Motor neuron (in vitro differentiated cells): ENCODE results near the gene CAMTA1. TPM values are rescaled to one million over a fixed set of nuclear protein-coding genes. Genes with fewer than 3 reads are reported as not detected.

Experiments used
- ATAC-seq, 8 experiments: fragments of 200-7000 bp; cut with Tn5 transposase; replicated peaks in 6 of 8; 2 replicates each; pipeline ENCODE4 v1.8.0; 2021; ENCODE audit warnings: mild to moderate bottlenecking in 8 of 8, moderate library complexity in 8 of 8
- H3K27ac ChIP-seq, 2 donors: fragments of 250-450 bp; sonication (Bioruptor Pico); 2 replicates each; pipeline ENCODE4 v1.9.0; 2021; ENCODE audit warnings: antibody characterized with exemption in 2 of 2, mild to moderate bottlenecking in 2 of 2, moderate library complexity in 1 of 2
- H3K4me1 ChIP-seq, 2 donors: fragments of 250-450 bp; sonication (Bioruptor Pico); replicated peaks in 1 of 2; 2 replicates each; pipeline ENCODE4 v1.6.1; 2021; ENCODE audit warnings: antibody characterized with exemption in 2 of 2, mild to moderate bottlenecking in 2 of 2, moderate library complexity in 1 of 2
- H3K4me3 ChIP-seq, 5 donors: fragments of 250-450 bp; sonication (Bioruptor Pico); 2 replicates each; pipeline ENCODE4 v1.9.0; 2021; ENCODE audit warnings: antibody characterized with exemption in 5 of 5, mild to moderate bottlenecking in 5 of 5, moderate library complexity in 4 of 5
- WGBS, 10 experiments: fragments of 450-650 bp; shearing (Covaris generic); methylation state at CpG; one replicate each; pipeline ENCODE4 v1.0.0; 2022; 5-methylcytosine and 5-hydroxymethylcytosine counted together
- in situ Hi-C, 9 experiments: fragments of 400-800 bp; cut with MboI; loops; one replicate each; pipeline ENCODE4 v1.15.0; 2021; ENCODE audit warnings: low sequenced_read_pairs in 9 of 9, low pct_unique_long_range_greater_than_20kb in 2 of 9; ENCODE audit not compliant: unreplicated experiment in 9 of 9
- total RNA-seq, 8 experiments: library from RNA; unstranded; fragments of 300-600 nt; gene quantifications; 2 replicates each; pipeline versions ENCODE4 v1.2.3 to v1.2.4, GENCODE V29; 2022

Gene CAMTA1
- total RNA-seq, 8 experiments from 2014 or later = 38.5 to 145 (median 77.6) TPM

GRCh38 chr1:7399514-7400125 is 614.4 kb downstream of the CAMTA1 start:
- WGBS, 10 experiments = 11 to 100% (median 68%) methylated on average over 1 of the region's 1 CpG; no CpG with 5 or more reads in 2 of the 10 experiments
- no peak for ATAC-seq
- in situ Hi-C loops = loop anchor here in 2 of 9 experiments (25.0 kb wide), 3 partner anchors 88 to 238 kb away; no protein-coding TSS in a partner anchor
- H3K4me3 ChIP-seq = no peak overlapping the region
- peaks cover 0 to 6% of the 10 kb centered on the region in 2 donors for H3K4me1 ChIP-seq
- H3K27ac ChIP-seq = no peak overlapping the region

- peaks cover 0 to 6% of the 10 kb centered on the region in 2 donors for H3K4me1 ChIP-seq
- WGBS, 10 experiments = 0 to 100% (median 82%) methylated on average over 1 of the region's 1 CpG; no CpG with 5 or more reads in 2 of the 10 experiments
- no peak overlapping the region for H3K4me3 ChIP-seq
- ATAC-seq = no peak
- H3K27ac ChIP-seq = no peak overlapping the region
- in situ Hi-C loops = no loop called here
Measured at GRCh38 chr1:7400566-7400965, 615.3 kb downstream of the CAMTA1 start.

GRCh38 chr1:7401814-7402547 is 616.7 kb downstream of the CAMTA1 start:
- Histone ChIP-seq H3K4me1 (peaks cover 0 to 6% of the 10 kb centered on the region in 2 donors), H3K27ac (no peak overlapping the region), H3K4me3 (no peak overlapping the region)
- in situ Hi-C loops = no loop called here
- 0 to 100% (median 78%) methylated on average over 1 to 4 of the region's 4 CpGs; no CpG with 5 or more reads in 2 of the 10 experiments for WGBS, 10 experiments
- peak; percentile 71 to 100 (median 100) for ATAC-seq

GRCh38 chr1:7402548-7402850 is 617.2 kb downstream of the CAMTA1 start:
- peaks cover 0 to 6% of the 10 kb centered on the region in 2 donors for H3K4me1 ChIP-seq
- 33 to 100% (median 82%) methylated on average over 1 to 2 of the region's 2 CpGs; no CpG with 5 or more reads in 5 of the 10 experiments for WGBS, 10 experiments
- no peak for ATAC-seq
- H3K4me3 ChIP-seq = no peak overlapping the region
- in situ Hi-C loops = no loop called here
- H3K27ac ChIP-seq = no peak overlapping the region

GRCh38 chr1:7403265-7404045 is 618.2 kb downstream of the CAMTA1 start:
- Histone ChIP-seq H3K4me3 (no peak overlapping the region), H3K27ac (no peak overlapping the region), H3K4me1 (peaks cover 0 to 6% of the 10 kb centered on the region in 2 donors)
- 60 to 100% (median 90%) methylated on average over 1 to 9 of the region's 12 CpGs; no CpG with 5 or more reads in 1 of the 10 experiments for WGBS, 10 experiments
- in situ Hi-C loops = no loop called here
- ATAC-seq = no peak

GRCh38 chr1:7404046-7404742 is 618.9 kb downstream of the CAMTA1 start:
- ATAC-seq = no peak
- in situ Hi-C loops = no loop called here
- Histone ChIP-seq H3K4me1 (peaks cover 0 to 6% of the 10 kb centered on the region in 2 donors), H3K27ac (no peak overlapping the region), H3K4me3 (no peak overlapping the region)
- 20 to 92% (median 89%) methylated on average over 1 to 15 of the region's 18 CpGs; no CpG with 5 or more reads in 4 of the 10 experiments for WGBS, 10 experiments

- ATAC-seq = no peak
- Histone ChIP-seq H3K4me1 (peaks cover 0 to 6% of the 10 kb centered on the region in 2 donors), H3K4me3 (no peak overlapping the region), H3K27ac (no peak overlapping the region)
- WGBS, 10 experiments = 29 to 100% (median 82%) methylated on average over 2 to 7 of the region's 9 CpGs; no CpG with 5 or more reads in 3 of the 10 experiments
- in situ Hi-C loops = no loop called here
Measured at GRCh38 chr1:7405844-7406500, 620.7 kb downstream of the CAMTA1 start.

GRCh38 chr1:7406641-7407543 is 621.6 kb downstream of the CAMTA1 start:
- no peak for ATAC-seq
- WGBS, 10 experiments = 54 to 100% (median 82%) methylated on average over 2 to 12 of the region's 18 CpGs; no CpG with 5 or more reads in 4 of the 10 experiments
- Histone ChIP-seq H3K4me3 (no peak overlapping the region), H3K27ac (no peak overlapping the region), H3K4me1 (peaks cover 0 to 5% of the 10 kb centered on the region in 2 donors)
- in situ Hi-C loops = no loop called here

- Histone ChIP-seq H3K4me1 (no peaks in the 10 kb centered on the region), H3K4me3 (no peak overlapping the region), H3K27ac (no peak overlapping the region)
- WGBS, 10 experiments = 60 to 100% (median 88%) methylated on average over 1 to 3 of the region's 7 CpGs; no CpG with 5 or more reads in 6 of the 10 experiments
- no peak for ATAC-seq
- in situ Hi-C loops = no loop called here
Measured at GRCh38 chr1:7407544-7407895, 622.3 kb downstream of the CAMTA1 start.

GRCh38 chr1:7407980-7408770 is 622.9 kb downstream of the CAMTA1 start:
- no peaks in the 10 kb centered on the region for H3K4me1 ChIP-seq
- H3K27ac ChIP-seq = no peak overlapping the region
- no peak for ATAC-seq
- H3K4me3 ChIP-seq = no peak overlapping the region
- 71 to 100% (median 85%) methylated on average over 1 to 13 of the region's 23 CpGs; no CpG with 5 or more reads in 5 of the 10 experiments for WGBS, 10 experiments
- in situ Hi-C loops = no loop called here

- WGBS, 10 experiments = 40 to 92% (median 80%) methylated on average over 1 to 2 of the region's 5 CpGs; no CpG with 5 or more reads in 7 of the 10 experiments
- in situ Hi-C loops = no loop called here
- no peak overlapping the region for H3K4me3 ChIP-seq
- no peak overlapping the region for H3K27ac ChIP-seq
- no peaks in the 10 kb centered on the region for H3K4me1 ChIP-seq
- ATAC-seq = no peak
Measured at GRCh38 chr1:7408771-7409150, 623.5 kb downstream of the CAMTA1 start.
